ENCODE data around the gene FAM98B. TPM values are rescaled to one million over a fixed set of nuclear protein-coding genes. Genes with fewer than 3 reads are reported as not detected.

Gene FAM98B
- total and polyA plus RNA-seq, 2 of the 8 experiments (the other 6 are each of a cell fraction or from before 2014, with no cell fraction given): 5.9 to 48.4 TPM

DNA sequence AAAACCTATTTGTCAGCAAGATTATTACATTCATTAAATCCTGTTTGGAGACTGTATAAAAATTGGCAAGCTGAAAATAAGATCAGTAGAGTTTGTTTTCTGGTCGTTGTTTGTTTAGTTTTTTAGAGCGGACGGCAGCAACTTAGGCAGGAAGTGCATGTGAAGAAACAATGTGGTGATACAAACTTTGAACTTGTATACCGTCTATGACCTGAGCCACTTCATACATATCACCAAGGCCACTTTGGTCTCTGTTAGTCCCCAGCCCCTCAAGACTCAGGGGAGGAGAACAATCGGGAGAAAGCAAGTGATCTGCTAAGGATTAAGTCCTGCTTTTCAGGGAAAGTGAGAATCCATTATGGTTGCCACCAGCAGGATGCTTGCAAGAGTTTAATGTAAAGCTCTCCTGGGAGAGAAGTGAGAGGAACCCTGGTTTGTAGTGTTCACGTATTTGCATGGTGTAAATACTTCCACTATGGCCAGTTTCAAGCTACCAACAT lies 79.5 kb downstream of the FAM98B start (continued):
- TF ChIP-seq YY1 (IDR thresholded peaks at IDR 0.05; ENCODE audit: low read depth, low read length) (no peak), TBP (IDR thresholded peaks at IDR 0.05; ENCODE audit: low read depth, low read length) (no peak), SUZ12 (IDR thresholded peaks at IDR 0.05; ENCODE audit: low read length) (no peak), RFX5 (IDR thresholded peaks at IDR 0.05; ENCODE audit: borderline replicate concordance, low read depth, low read length) (no peak)
